RWPE2 (cell line): ENCODE data around the gene TEX261.

Experiments used
- ATAC-seq: fragments of 200-7000 bp; cut with Tn5 transposase; 3 replicates; pipeline ENCODE4 v1.9.1; 2021; ENCODE audit warnings: low read depth
- DNase-seq: peaks from one replicate; pipeline ENCODE4 v3.0.0-alpha.2; 2020; ENCODE audit warnings: low spot score
- H3K27ac ChIP-seq: fragments of 450-650 bp; 2 replicates; pipeline ENCODE4 v1.5.1; 2017; ENCODE audit warnings: mild to moderate bottlenecking; ENCODE audit not compliant: poor library complexity, severe bottlenecking
- H3K27me3 ChIP-seq: fragments of 250-450 bp; sonication (Bioruptor Pico); 2 replicates; pipeline ENCODE4 v1.5.1; 2021; ENCODE audit warnings: mild to moderate bottlenecking, moderate library complexity; ENCODE audit not compliant: insufficient read depth, poor library complexity, severe bottlenecking
- H3K36me3 ChIP-seq: fragments of 250-450 bp; sonication (Bioruptor Pico); 2 replicates; pipeline ENCODE4 v1.5.1; 2020; ENCODE audit warnings: low read depth, mild to moderate bottlenecking, moderate library complexity
- H3K4me1 ChIP-seq: fragments of 250-450 bp; sonication (Bioruptor Pico); 2 replicates; pipeline ENCODE4 v1.5.1; 2021; ENCODE audit warnings: mild to moderate bottlenecking, moderate library complexity; ENCODE audit not compliant: insufficient read depth, poor library complexity, severe bottlenecking
- H3K4me3 ChIP-seq: fragments of 250-450 bp; sonication (Bioruptor Pico); 2 replicates; pipeline ENCODE4 v1.5.1; 2021; ENCODE audit warnings: mild to moderate bottlenecking, moderate library complexity; ENCODE audit not compliant: severe bottlenecking
- H3K9me3 ChIP-seq: fragments of 250-450 bp; sonication (Bioruptor Pico); 2 replicates; pipeline ENCODE4 v1.5.1; 2021; ENCODE audit warnings: mild to moderate bottlenecking, moderate library complexity; ENCODE audit not compliant: severe bottlenecking
- TF ChIP-seq, protein P1 (sequence below): fragments of 450-650 bp; IDR thresholded peaks from one replicate; pipeline ENCODE4 v1.5.1; 2017; ENCODE audit warnings: mild to moderate bottlenecking, moderate library complexity; ENCODE audit not compliant: poor library complexity, severe bottlenecking

TEX261 gene

DNA sequence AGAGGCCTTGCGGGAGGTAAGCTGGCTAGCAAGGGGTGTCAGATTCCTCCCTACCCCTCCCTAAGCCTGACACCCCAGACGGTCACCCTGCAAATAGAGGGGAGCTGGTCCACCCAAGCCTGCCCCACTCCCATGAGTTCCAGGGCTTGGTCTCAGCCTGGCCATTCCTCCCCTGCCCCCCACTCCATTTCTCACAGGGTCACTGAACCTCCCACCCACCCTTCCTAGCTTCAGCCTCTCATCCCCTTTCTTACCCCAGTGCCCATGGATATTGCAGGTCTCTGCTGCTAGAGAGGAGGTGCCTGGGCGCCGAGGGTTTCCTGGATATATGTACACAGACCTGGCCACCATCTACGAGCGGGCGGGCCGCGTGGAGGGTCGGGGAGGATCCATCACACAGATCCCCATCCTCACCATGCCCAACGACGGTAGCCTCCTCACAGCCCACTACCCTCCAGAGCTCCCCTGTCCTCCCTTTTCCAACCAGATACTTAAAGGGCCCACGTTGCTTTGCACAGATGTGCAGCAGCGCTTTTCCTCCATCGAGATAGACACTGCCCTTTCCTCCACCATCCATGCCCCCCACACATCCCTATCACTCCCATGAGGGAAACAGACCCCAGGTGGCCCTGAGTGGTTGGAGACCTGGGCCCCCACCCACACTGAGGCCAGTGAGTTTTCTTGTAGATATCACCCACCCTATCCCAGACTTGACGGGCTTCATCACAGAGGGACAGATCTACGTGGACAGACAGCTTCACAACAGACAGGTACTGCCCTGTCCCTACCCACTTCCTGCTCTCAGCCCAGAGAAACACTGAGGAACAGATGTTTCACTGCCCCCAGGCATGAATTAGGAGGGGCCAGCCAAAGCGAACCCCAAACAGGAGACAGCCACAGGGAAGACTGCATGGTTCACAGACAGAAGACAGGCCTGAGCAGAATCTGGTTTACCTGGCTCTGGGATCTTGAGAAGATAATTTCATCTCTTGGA lies 31.5 kb downstream of the TEX261 start:
- ATAC-seq: no peak
- H3K36me3 ChIP-seq: no peaks in the 10 kb centered on the region
- DNase-seq: no peak
- TF ChIP-seq, protein P1, sequence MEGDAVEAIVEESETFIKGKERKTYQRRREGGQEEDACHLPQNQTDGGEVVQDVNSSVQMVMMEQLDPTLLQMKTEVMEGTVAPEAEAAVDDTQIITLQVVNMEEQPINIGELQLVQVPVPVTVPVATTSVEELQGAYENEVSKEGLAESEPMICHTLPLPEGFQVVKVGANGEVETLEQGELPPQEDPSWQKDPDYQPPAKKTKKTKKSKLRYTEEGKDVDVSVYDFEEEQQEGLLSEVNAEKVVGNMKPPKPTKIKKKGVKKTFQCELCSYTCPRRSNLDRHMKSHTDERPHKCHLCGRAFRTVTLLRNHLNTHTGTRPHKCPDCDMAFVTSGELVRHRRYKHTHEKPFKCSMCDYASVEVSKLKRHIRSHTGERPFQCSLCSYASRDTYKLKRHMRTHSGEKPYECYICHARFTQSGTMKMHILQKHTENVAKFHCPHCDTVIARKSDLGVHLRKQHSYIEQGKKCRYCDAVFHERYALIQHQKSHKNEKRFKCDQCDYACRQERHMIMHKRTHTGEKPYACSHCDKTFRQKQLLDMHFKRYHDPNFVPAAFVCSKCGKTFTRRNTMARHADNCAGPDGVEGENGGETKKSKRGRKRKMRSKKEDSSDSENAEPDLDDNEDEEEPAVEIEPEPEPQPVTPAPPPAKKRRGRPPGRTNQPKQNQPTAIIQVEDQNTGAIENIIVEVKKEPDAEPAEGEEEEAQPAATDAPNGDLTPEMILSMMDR: no peak
- peaks cover 17% of the 10 kb centered on the region for H3K27me3 ChIP-seq
- H3K4me1 ChIP-seq: no peaks in the 10 kb centered on the region
- H3K4me3 ChIP-seq: no peak overlapping the region
- H3K27ac ChIP-seq: no peak overlapping the region
- H3K9me3 ChIP-seq: no peaks in the 10 kb centered on the region

GRCh38 chr2:70962211-70962884 lies 32.3 kb downstream of the TEX261 start:
- Histone ChIP-seq H3K4me1 (no peaks in the 10 kb centered on the region), H3K4me3 (no peak overlapping the region), H3K9me3 (no peaks in the 10 kb centered on the region), H3K36me3 (no peaks in the 10 kb centered on the region), H3K27me3 (peaks cover 17% of the 10 kb centered on the region), H3K27ac (no peak overlapping the region)
- ATAC-seq (no peak), DNase-seq (no peak)
- TF ChIP-seq, protein P1: no peak

DNA sequence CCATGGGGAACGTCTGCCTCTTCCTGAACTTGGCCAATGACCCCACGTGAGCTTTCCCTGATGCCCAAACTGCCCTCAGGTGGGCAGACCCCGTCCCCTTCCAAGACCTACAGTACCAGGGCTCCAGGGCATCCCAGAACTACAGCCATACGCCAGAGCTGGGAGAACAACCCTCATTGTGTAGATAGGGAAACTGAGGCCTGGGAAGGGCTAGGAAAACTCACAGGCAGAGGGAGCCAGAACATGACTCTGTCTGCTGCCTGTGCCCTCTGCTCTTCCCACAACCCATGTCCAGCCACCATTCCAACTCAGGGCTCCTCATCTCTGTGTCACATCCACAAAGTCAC lies 33.1 kb downstream of the TEX261 start:
- Histone ChIP-seq H3K9me3 (no peaks in the 10 kb centered on the region), H3K27ac (no peak overlapping the region), H3K4me1 (no peaks in the 10 kb centered on the region), H3K36me3 (no peaks in the 10 kb centered on the region), H3K4me3 (no peak overlapping the region), H3K27me3 (peaks cover 17% of the 10 kb centered on the region)
- no peak for ATAC-seq
- no peak for DNase-seq
- TF ChIP-seq, protein P1: no peak

- TF ChIP-seq, protein P1: no peak
- no peak for ATAC-seq
Measured at GRCh38 chr2:70960833-70961647, 33.6 kb downstream of the TEX261 start.

More at GRCh38 chr2:70960833-70961647, 33.6 kb downstream of the TEX261 start:
- H3K27me3 ChIP-seq: peaks cover 20% of the 10 kb centered on the region
- H3K9me3 ChIP-seq: no peaks in the 10 kb centered on the region
- H3K27ac ChIP-seq: no peak overlapping the region
- H3K36me3 ChIP-seq: no peaks in the 10 kb centered on the region
- H3K4me1 ChIP-seq: no peaks in the 10 kb centered on the region
- no peak for DNase-seq
- no peak overlapping the region for H3K4me3 ChIP-seq
